Smooth muscle cell (in vitro differentiated cells): ENCODE measurements around the gene SRC. TPM values are rescaled to one million over a fixed set of nuclear protein-coding genes. Genes with fewer than 3 reads are reported as not detected.

ENCODE experiments used
- DNase-seq: peaks from one replicate; lab custom pipeline; 2025; ENCODE audit not compliant: unreplicated experiment; lab: John Stamatoyannopoulos, UW
- H2AFZ ChIP-seq: fragments of 200-600 bp; sonication (generic); 2 replicates; pipeline ENCODE4 v1.6.0; 2016; ENCODE audit warnings: antibody characterized with exemption, low read depth, mild to moderate bottlenecking
- H3F3A ChIP-seq: fragments of 200-600 bp; sonication (generic); 2 replicates; pipeline ENCODE4 v1.6.0; 2017; ENCODE audit warnings: antibody characterized with exemption, low read depth
- H3K27ac ChIP-seq: fragments of 200-600 bp; sonication (generic); 2 replicates; pipeline ENCODE4 v1.5.1; 2016; ENCODE audit warnings: low read depth, mild to moderate bottlenecking
- H3K27me3 ChIP-seq: fragments of 200-600 bp; sonication (generic); 2 replicates; pipeline ENCODE4 v1.6.1; 2016; ENCODE audit warnings: low read depth, mild to moderate bottlenecking
- H3K36me3 ChIP-seq: fragments of 200-600 bp; sonication (generic); 2 replicates; pipeline ENCODE4 v1.5.1; 2016; ENCODE audit warnings: low read depth
- H3K4me1 ChIP-seq: fragments of 200-600 bp; sonication (generic); 2 replicates; pipeline ENCODE4 v1.5.1; 2016; ENCODE audit warnings: low read depth
- H3K4me2 ChIP-seq: fragments of 200-600 bp; sonication (generic); 2 replicates; pipeline ENCODE4 v1.6.0; 2016; ENCODE audit warnings: mild to moderate bottlenecking
- H3K4me3 ChIP-seq: fragments of 200-600 bp; sonication (generic); 2 replicates; pipeline ENCODE4 v1.5.1; 2016; ENCODE audit warnings: mild to moderate bottlenecking
- H3K79me2 ChIP-seq: fragments of 200-600 bp; sonication (generic); 2 replicates; pipeline ENCODE4 v1.6.0; 2016; ENCODE audit warnings: low read depth, mild to moderate bottlenecking
- H3K9ac ChIP-seq: fragments of 200-600 bp; sonication (generic); 2 replicates; pipeline ENCODE4 v1.6.0; 2016; ENCODE audit warnings: low read depth
- H3K9me3 ChIP-seq: fragments of 200-600 bp; sonication (generic); replicated peaks from 2 replicates; pipeline ENCODE4 v1.5.1; 2016; ENCODE audit warnings: low read depth
- H4K20me1 ChIP-seq: fragments of 200-600 bp; sonication (generic); 2 replicates; pipeline ENCODE4 v1.6.0; 2016; ENCODE audit warnings: low read depth
- WGBS: methylation state at CpG from one replicate; pipeline ENCODE4 v1.1.7; 2016; ENCODE audit warnings: low lambda C conversion rate; 5-methylcytosine and 5-hydroxymethylcytosine counted together
- polyA plus RNA-seq: library from polyadenylated mRNA; unstranded; fragments of >200 nt; fragmentation: Nextera tagmentation; extraction: Ambion mirVana; gene quantifications from 2 replicates; pipeline ENCODE4 v1.2.1, GENCODE V29; 2016
- total RNA-seq: library from RNA; depleted of rRNA; stranded (reverse); fragments of >200 nt; gene quantifications from 2 replicates; pipeline ENCODE4 v1.2.3, GENCODE V29; 2014
- TF ChIP-seq, protein P1 (sequence below): fragments of 200-600 bp; sonication (generic); IDR thresholded peaks from 2 replicates; pipeline ENCODE4 v1.5.1; 2017; ENCODE audit warnings: borderline replicate concordance, mild to moderate bottlenecking, antibody characterized with exemption; ENCODE audit not compliant: insufficient read depth, poor library complexity, severe bottlenecking

The SRC gene
- total and polyA plus RNA-seq, 2 experiments from 2014 or later, result 26.0 to 36.5 TPM

DNA sequence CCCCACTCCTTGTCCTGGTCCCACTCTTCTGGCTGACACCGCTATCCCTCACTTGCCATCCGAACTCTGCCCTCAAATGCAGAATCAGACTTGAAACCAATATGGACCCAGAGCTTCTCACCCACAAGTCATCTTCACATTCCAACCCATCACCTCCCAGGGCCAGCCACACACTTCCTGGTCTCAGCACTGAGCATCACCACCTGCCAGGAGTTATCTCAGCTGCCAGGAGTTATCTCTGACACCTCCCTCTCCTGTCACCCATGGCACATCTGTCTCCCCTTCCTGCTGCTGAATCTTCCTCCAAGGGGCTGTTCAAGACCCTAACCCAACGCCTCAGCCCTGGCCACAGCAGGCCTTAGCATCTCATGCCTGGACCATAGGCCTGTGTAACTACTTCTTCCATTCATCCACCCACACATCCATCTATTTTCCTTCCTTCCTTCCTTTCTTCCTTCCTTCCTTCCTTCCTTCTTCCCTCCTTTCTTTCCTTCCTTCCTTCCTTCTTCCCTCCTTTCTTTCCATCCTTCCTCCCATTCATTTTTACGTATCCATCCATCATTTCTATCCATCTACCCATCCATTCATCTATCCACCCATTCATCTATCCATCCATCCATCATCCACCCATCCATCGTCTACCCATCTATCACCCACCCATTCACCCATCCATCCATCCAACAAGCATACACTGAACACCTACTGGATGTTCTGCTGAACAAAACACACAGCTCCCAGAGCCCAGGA is 100.5 kb downstream of the SRC start:
- Histone ChIP-seq H3F3A (no peaks in the 10 kb centered on the region), H3K9ac (no peak overlapping the region), H3K27ac (no peak overlapping the region), H3K27me3 (peaks cover 2% of the 10 kb centered on the region), H3K4me3 (no peak overlapping the region), H3K79me2 (no peaks in the 10 kb centered on the region), H3K36me3 (no peaks in the 10 kb centered on the region), H3K9me3 (no peaks in the 10 kb centered on the region), H3K4me1 (no peaks in the 10 kb centered on the region), H4K20me1 (no peaks in the 10 kb centered on the region), H3K4me2 (no peak overlapping the region), H2AFZ (no peak overlapping the region)
- 81% methylated on average over 5 of the region's 5 CpGs for WGBS
- TF ChIP-seq, protein P1, sequence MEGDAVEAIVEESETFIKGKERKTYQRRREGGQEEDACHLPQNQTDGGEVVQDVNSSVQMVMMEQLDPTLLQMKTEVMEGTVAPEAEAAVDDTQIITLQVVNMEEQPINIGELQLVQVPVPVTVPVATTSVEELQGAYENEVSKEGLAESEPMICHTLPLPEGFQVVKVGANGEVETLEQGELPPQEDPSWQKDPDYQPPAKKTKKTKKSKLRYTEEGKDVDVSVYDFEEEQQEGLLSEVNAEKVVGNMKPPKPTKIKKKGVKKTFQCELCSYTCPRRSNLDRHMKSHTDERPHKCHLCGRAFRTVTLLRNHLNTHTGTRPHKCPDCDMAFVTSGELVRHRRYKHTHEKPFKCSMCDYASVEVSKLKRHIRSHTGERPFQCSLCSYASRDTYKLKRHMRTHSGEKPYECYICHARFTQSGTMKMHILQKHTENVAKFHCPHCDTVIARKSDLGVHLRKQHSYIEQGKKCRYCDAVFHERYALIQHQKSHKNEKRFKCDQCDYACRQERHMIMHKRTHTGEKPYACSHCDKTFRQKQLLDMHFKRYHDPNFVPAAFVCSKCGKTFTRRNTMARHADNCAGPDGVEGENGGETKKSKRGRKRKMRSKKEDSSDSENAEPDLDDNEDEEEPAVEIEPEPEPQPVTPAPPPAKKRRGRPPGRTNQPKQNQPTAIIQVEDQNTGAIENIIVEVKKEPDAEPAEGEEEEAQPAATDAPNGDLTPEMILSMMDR, result no peak
- DNase-seq, result no peak

DNA sequence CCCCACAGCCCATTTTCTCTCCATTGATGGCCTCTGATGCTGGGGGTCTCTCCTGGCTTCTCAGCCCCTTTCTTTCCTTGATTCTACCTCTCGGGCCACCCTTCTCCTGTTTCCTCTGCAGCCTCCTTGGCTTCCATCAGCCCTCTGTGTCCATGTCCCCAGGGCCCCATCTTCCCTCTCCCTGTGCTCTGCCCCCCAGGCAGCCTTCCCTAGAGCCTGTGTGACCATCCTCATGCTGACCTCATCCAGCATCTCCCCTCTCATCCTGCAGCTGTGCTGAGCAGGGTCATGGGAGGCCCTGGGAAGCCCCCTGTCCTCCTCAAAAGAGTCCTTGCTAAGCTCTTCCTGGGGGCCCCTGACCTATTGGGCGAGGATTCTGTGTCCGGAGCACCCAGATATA is 101.7 kb downstream of the SRC start:
- Histone ChIP-seq H3K27me3 (peaks cover 2% of the 10 kb centered on the region), H3K9me3 (no peaks in the 10 kb centered on the region), H3K4me1 (no peaks in the 10 kb centered on the region), H3K4me2 (no peak overlapping the region), H3K27ac (no peak overlapping the region), H2AFZ (no peak overlapping the region), H3K79me2 (no peaks in the 10 kb centered on the region), H3F3A (no peaks in the 10 kb centered on the region), H3K9ac (no peak overlapping the region), H4K20me1 (no peaks in the 10 kb centered on the region), H3K4me3 (no peak overlapping the region), H3K36me3 (no peaks in the 10 kb centered on the region)
- DNase-seq, result no peak
- 92% methylated on average over 3 of the region's 3 CpGs for WGBS
- TF ChIP-seq, protein P1, result no peak

DNA sequence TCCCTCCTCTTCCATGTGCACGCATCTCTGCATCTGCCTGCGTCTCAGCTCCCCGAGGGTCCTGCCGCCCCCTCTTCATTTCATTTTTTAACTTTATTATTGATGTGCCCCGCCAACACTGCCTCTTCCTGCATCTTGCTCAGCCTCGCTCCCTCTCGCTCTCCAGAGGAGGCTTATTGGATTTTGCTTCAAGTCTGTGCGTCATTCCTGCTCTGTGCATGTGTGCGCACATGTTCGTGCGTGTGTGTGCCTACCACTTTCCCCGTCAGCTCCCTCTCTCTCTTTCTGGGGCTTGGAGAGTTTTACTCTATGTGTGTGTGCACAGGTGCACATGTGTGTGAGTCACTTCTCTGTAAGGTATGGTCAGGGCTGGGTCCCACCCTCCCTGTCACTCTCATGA is 103.3 kb downstream of the SRC start:
- Histone ChIP-seq H3K79me2 (no peaks in the 10 kb centered on the region), H3K27ac (no peak overlapping the region), H4K20me1 (no peaks in the 10 kb centered on the region), H3K27me3 (peaks cover 2% of the 10 kb centered on the region), H3K9ac (no peak overlapping the region), H3K4me1 (no peaks in the 10 kb centered on the region), H2AFZ (no peak overlapping the region), H3K4me2 (no peak overlapping the region), H3K4me3 (no peak overlapping the region), H3K36me3 (no peaks in the 10 kb centered on the region), H3F3A (no peaks in the 10 kb centered on the region), H3K9me3 (no peaks in the 10 kb centered on the region)
- 85% methylated on average over 12 of the region's 12 CpGs for WGBS
- TF ChIP-seq, protein P1, result no peak
- DNase-seq, result no peak

DNA sequence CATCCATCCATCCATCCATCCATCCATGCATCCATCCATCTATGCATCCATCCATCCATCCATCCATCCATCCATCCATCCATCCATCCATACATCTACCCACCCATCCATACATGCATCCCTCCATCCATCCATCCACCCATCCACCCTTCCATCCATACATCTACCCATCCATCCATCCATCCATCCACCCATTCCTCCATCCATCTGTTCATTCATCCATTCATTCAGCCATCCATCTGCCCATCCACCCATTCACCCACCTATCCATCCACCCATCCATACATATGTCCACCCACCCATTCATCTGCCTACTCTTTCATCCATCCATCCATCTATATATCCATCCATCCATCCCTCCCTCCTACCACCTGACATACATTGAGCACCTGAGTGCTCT is 104.4 kb downstream of the SRC start:
- Histone ChIP-seq H2AFZ (no peak overlapping the region), H3K9ac (no peak overlapping the region), H3F3A (no peaks in the 10 kb centered on the region), H3K79me2 (no peaks in the 10 kb centered on the region), H3K27me3 (peaks cover 2% of the 10 kb centered on the region), H3K9me3 (no peaks in the 10 kb centered on the region), H3K4me1 (no peaks in the 10 kb centered on the region), H3K4me3 (no peak overlapping the region), H4K20me1 (no peaks in the 10 kb centered on the region), H3K27ac (no peak overlapping the region), H3K4me2 (no peak overlapping the region), H3K36me3 (no peaks in the 10 kb centered on the region)
- TF ChIP-seq, protein P1, result no peak
- no peak for DNase-seq
